ENCODE results near the gene PATJ. TPM values are rescaled to one million over a fixed set of nuclear protein-coding genes. Genes with fewer than 3 reads are reported as not detected.

Gene PATJ
- total and polyA plus RNA-seq, 2 experiments from 2014 or later = 35.3 to 68.4 TPM

DNA sequence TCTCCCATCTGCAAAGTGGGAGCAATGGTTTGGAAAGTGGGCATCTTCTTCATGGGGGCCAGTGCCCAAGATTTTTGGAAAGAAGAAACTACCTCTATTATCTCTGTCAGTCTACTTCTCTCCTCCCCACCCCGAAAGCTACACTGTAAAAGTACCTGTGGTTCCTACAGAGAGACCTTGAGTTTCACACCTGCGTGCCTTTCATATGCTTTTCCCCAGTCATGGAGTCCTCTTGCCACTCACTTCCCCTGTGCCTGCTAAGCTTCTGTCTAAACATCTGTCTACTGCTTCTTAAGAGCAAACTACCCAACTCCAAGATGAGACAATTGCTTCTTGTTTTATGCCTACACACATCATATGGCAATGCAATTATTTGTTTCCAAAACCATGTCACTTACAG lies 261.5 kb downstream of the PATJ start:
- no peak overlapping the region; the same call in 1 of the 2 replicates for H3K27ac Mint-ChIP-seq
- H3K4me2 ChIP-seq = no peak overlapping the region
- H3K4me1 ChIP-seq (ENCODE audit: insufficient read depth) = no peaks in the 10 kb centered on the region
- no peaks in the 10 kb centered on the region for H3K79me2 ChIP-seq (replicated peaks; ENCODE audit: insufficient read depth)
- ATAC-seq (peak; percentile 49; the same call in 2 of the 3 replicates), DNase-seq (ENCODE audit: low spot score) (no peak)
- peaks cover 6% of the 10 kb centered on the region; the same call in 1 of the 3 replicates for H3K36me3 Mint-ChIP-seq (ENCODE audit: low read depth)
- TF ChIP-seq, protein P1, sequence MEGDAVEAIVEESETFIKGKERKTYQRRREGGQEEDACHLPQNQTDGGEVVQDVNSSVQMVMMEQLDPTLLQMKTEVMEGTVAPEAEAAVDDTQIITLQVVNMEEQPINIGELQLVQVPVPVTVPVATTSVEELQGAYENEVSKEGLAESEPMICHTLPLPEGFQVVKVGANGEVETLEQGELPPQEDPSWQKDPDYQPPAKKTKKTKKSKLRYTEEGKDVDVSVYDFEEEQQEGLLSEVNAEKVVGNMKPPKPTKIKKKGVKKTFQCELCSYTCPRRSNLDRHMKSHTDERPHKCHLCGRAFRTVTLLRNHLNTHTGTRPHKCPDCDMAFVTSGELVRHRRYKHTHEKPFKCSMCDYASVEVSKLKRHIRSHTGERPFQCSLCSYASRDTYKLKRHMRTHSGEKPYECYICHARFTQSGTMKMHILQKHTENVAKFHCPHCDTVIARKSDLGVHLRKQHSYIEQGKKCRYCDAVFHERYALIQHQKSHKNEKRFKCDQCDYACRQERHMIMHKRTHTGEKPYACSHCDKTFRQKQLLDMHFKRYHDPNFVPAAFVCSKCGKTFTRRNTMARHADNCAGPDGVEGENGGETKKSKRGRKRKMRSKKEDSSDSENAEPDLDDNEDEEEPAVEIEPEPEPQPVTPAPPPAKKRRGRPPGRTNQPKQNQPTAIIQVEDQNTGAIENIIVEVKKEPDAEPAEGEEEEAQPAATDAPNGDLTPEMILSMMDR (conservative IDR thresholded peaks at IDR 0.05; ENCODE audit: low read depth in 2 of 2) = no peak
- TF ChIP-seq, protein P2, sequence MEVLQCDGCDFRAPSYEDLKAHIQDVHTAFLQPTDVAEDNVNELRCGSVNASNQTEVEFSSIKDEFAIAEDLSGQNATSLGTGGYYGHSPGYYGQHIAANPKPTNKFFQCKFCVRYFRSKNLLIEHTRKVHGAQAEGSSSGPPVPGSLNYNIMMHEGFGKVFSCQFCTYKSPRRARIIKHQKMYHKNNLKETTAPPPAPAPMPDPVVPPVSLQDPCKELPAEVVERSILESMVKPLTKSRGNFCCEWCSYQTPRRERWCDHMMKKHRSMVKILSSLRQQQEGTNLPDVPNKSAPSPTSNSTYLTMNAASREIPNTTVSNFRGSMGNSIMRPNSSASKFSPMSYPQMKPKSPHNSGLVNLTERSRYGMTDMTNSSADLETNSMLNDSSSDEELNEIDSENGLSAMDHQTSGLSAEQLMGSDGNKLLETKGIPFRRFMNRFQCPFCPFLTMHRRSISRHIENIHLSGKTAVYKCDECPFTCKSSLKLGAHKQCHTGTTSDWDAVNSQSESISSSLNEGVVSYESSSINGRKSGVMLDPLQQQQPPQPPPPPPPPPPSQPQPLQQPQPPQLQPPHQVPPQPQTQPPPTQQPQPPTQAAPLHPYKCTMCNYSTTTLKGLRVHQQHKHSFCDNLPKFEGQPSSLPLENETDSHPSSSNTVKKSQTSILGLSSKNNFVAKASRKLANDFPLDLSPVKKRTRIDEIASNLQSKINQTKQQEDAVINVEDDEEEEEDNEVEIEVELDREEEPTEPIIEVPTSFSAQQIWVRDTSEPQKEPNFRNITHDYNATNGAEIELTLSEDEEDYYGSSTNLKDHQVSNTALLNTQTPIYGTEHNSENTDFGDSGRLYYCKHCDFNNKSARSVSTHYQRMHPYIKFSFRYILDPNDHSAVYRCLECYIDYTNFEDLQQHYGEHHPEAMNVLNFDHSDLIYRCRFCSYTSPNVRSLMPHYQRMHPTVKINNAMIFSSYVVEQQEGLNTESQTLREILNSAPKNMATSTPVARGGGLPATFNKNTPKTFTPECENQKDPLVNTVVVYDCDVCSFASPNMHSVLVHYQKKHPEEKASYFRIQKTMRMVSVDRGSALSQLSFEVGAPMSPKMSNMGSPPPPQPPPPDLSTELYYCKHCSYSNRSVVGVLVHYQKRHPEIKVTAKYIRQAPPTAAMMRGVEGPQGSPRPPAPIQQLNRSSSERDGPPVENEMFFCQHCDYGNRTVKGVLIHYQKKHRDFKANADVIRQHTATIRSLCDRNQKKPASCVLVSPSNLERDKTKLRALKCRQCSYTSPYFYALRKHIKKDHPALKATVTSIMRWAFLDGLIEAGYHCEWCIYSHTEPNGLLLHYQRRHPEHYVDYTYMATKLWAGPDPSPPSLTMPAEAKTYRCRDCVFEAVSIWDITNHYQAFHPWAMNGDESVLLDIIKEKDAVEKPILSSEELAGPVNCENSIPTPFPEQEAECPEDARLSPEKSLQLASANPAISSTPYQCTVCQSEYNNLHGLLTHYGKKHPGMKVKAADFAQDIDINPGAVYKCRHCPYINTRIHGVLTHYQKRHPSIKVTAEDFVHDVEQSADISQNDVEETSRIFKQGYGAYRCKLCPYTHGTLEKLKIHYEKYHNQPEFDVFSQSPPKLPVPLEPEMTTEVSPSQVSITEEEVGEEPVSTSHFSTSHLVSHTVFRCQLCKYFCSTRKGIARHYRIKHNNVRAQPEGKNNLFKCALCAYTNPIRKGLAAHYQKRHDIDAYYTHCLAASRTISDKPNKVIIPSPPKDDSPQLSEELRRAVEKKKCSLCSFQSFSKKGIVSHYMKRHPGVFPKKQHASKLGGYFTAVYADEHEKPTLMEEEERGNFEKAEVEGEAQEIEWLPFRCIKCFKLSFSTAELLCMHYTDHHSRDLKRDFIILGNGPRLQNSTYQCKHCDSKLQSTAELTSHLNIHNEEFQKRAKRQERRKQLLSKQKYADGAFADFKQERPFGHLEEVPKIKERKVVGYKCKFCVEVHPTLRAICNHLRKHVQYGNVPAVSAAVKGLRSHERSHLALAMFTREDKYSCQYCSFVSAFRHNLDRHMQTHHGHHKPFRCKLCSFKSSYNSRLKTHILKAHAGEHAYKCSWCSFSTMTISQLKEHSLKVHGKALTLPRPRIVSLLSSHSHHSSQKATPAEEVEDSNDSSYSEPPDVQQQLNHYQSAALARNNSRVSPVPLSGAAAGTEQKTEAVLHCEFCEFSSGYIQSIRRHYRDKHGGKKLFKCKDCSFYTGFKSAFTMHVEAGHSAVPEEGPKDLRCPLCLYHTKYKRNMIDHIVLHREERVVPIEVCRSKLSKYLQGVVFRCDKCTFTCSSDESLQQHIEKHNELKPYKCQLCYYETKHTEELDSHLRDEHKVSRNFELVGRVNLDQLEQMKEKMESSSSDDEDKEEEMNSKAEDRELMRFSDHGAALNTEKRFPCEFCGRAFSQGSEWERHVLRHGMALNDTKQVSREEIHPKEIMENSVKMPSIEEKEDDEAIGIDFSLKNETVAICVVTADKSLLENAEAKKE (CRISPR knock-in tag; IDR thresholded peaks at IDR 0.05) = no peak
- TF ChIP-seq ZNF114 (CRISPR knock-in tag; IDR thresholded peaks at IDR 0.05) = no peak
- no peak for TF ChIP-seq NANOG (IDR thresholded peaks at IDR 0.05; ENCODE audit: borderline replicate concordance)
- TF ChIP-seq, protein P3, sequence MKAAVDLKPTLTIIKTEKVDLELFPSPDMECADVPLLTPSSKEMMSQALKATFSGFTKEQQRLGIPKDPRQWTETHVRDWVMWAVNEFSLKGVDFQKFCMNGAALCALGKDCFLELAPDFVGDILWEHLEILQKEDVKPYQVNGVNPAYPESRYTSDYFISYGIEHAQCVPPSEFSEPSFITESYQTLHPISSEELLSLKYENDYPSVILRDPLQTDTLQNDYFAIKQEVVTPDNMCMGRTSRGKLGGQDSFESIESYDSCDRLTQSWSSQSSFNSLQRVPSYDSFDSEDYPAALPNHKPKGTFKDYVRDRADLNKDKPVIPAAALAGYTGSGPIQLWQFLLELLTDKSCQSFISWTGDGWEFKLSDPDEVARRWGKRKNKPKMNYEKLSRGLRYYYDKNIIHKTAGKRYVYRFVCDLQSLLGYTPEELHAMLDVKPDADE (IDR thresholded peaks at IDR 0.05) = no peak
- no peak for TF ChIP-seq POLR2AphosphoS5 (IDR thresholded peaks at IDR 0.05; ENCODE audit: low read depth)
- TF ChIP-seq ZNF331 (CRISPR knock-in tag; IDR thresholded peaks at IDR 0.05; ENCODE audit: low read depth) = no peak
- TF ChIP-seq EZH2 (IDR thresholded peaks at IDR 0.05; ENCODE audit: low read depth, unreplicated experiment) = no peak
- TF ChIP-seq CREB1 (CRISPR knock-in tag; IDR thresholded peaks at IDR 0.05; ENCODE audit: low read depth) = no peak
- TF ChIP-seq JUNB (IDR thresholded peaks at IDR 0.05; ENCODE audit: unreplicated experiment) = no peak
- no peak for TF ChIP-seq STAT1 (IDR thresholded peaks at IDR 0.05; ENCODE audit: unreplicated experiment)
- no peak for TF ChIP-seq EZH2phosphoT487 (IDR thresholded peaks at IDR 0.05; ENCODE audit: unreplicated experiment)
- no peaks in the 10 kb centered on the region for H3F3A ChIP-seq (replicated peaks; ENCODE audit: low read depth)
- H3K4me3 ChIP-seq = no peak overlapping the region
- no peak overlapping the region for H2AFZ ChIP-seq
- H3K9me2 ChIP-seq (ENCODE audit: insufficient read depth) = no peaks in the 10 kb centered on the region
- H3K27ac ChIP-seq (ENCODE audit: low read depth) = no peak overlapping the region
- no peaks in the 10 kb centered on the region for H3K36me3 ChIP-seq (ENCODE audit: insufficient read depth)
- no peaks in the 10 kb centered on the region for H4K20me1 ChIP-seq (replicated peaks; ENCODE audit: insufficient read depth)
- no peak overlapping the region for H3K4me3 Mint-ChIP-seq
- H3K27me3 ChIP-seq (ENCODE audit: insufficient read depth) = no peaks in the 10 kb centered on the region
- peaks cover 3% of the 10 kb centered on the region for H3K27me3 Mint-ChIP-seq (ENCODE audit: insufficient read depth, low read depth, poor library complexity)
- peaks cover 6% of the 10 kb centered on the region for H3K4me1 Mint-ChIP-seq
- H3K9me3 Mint-ChIP-seq = no peaks in the 10 kb centered on the region
